HepG2 (cell line): ENCODE measurements around the gene CEBPG. TPM values are rescaled to one million over a fixed set of nuclear protein-coding genes. Genes with fewer than 3 reads are reported as not detected.

ENCODE experiments used
- ATAC-seq: fragments of 200-7000 bp; cut with Tn5 transposase; 3 replicates; pipeline ENCODE4 v1.9.1; 2020; ENCODE audit warnings: mild to moderate bottlenecking, moderate library complexity
- BruUV-seq: library from RNA; stranded (reverse); fragments of 400-500 nt; replicated peaks from 2 replicates; lab custom pipeline; 2021; lab: Mats Ljungman, UMichigan
- CTCF ChIA-PET: fragments of 300-600 bp; formaldehyde crosslinking; extraction: SDS; loops from one replicate; lab custom pipeline; 2021; ENCODE audit warnings: low total read pairs, inconsistent platforms, low intra/inter-chr PET ratio; lab: Yijun Ruan, JAX
- POLR2A ChIA-PET: fragments of 350-600 bp; sonication (Branson Sonifier 250); formaldehyde crosslinking; loops from one replicate; lab custom pipeline; 2020; ENCODE audit warnings: antibody characterized with exemption, inconsistent platforms; lab: Yijun Ruan, JAX
- DNase-seq: peaks from one replicate; pipeline ENCODE4 v3.0.0-alpha.2; 2015; ENCODE audit warnings: low spot score
- FAIRE-seq: peaks from 3 replicates; lab custom pipeline; 2011; peaks lifted over from hg19 to GRCh38; lab: Jason Lieb, UNC
- H2AFZ ChIP-seq: one replicate; pipeline ENCODE4 v1.6.1; 2011; ENCODE audit warnings: low read length, inconsistent platforms
- H3K27ac ChIP-seq: fragments of 300-600 bp; 3 replicates; pipeline ENCODE4 v1.8.0; 2011; ENCODE audit warnings: mixed run types, mild to moderate bottlenecking, mixed read lengths, low read length, inconsistent platforms; ENCODE audit not compliant: insufficient read depth; ENCODE audit errors: extremely low read length
- H3K27me3 ChIP-seq, 2 experiments: fragments of 200-600 bp in 1 of 2; 2 replicates in 1 of 2; 3 replicates in 1 of 2; pipeline versions ENCODE4 v1.6.0 to v1.8.0; 2011; ENCODE audit warnings: low read length in 2 of 2, mild to moderate bottlenecking in 2 of 2, moderate library complexity in 2 of 2, inconsistent platforms in 1 of 2; ENCODE audit not compliant: insufficient read depth in 2 of 2, control insufficient read depth in 1 of 2
- H3K36me3 ChIP-seq, 2 experiments: fragments of 200-600 bp in 1 of 2; replicated peaks in 1 of 2; 2 replicates in 1 of 2; 3 replicates in 1 of 2; pipeline versions ENCODE4 v1.5.1 to v1.8.0; 2011; ENCODE audit warnings: low read length in 2 of 2, inconsistent platforms in 1 of 2; ENCODE audit not compliant: insufficient read depth in 2 of 2, control insufficient read depth in 1 of 2
- H3K4me1 ChIP-seq: 2 replicates; pipeline ENCODE4 v1.5.1; 2012; ENCODE audit warnings: low read length, inconsistent platforms; ENCODE audit not compliant: insufficient read depth
- H3K4me2 ChIP-seq: 2 replicates; pipeline ENCODE4 v1.6.0; 2011; ENCODE audit warnings: low read depth, low read length, inconsistent platforms
- H3K4me3 ChIP-seq, 3 experiments: fragments of 200-600 bp in 1 of 3; sonication (generic), shearing (Covaris generic) in 1 of 3; replicated peaks in 1 of 3; 2 replicates each; pipeline ENCODE4 v1.5.1; 2011 to 2016; ENCODE audit warnings: low read length in 3 of 3, inconsistent platforms in 2 of 3, low read depth in 2 of 3, mild to moderate bottlenecking in 2 of 3, control low read depth in 1 of 3, mixed read lengths in 1 of 3; ENCODE audit not compliant: insufficient read depth in 1 of 3
- H3K79me2 ChIP-seq: one replicate; pipeline ENCODE4 v1.6.1; 2011; ENCODE audit warnings: low read length, inconsistent platforms; ENCODE audit not compliant: insufficient read depth
- H3K9ac ChIP-seq: 2 replicates; pipeline ENCODE4 v1.6.0; 2011; ENCODE audit warnings: mild to moderate bottlenecking, low read depth, low read length, inconsistent platforms; ENCODE audit not compliant: insufficient read depth
- H3K9me3 ChIP-seq: 2 replicates; pipeline ENCODE4 v1.5.1; 2012; ENCODE audit warnings: mild to moderate bottlenecking, low read length
- H4K20me1 ChIP-seq: 2 replicates; pipeline ENCODE4 v1.6.0; 2011; ENCODE audit warnings: inconsistent platforms, mild to moderate bottlenecking, low read length, moderate library complexity; ENCODE audit not compliant: insufficient read depth
- ARID4A ChIP-seq: sonication (generic); formaldehyde crosslinking; IDR thresholded peaks from 2 replicates; pipeline ENCODE4 v1.5.0; 2020; ENCODE audit warnings: mild to moderate bottlenecking, missing genetic modification reagents, borderline replicate concordance
- ATF1 ChIP-seq: IDR thresholded peaks from 2 replicates; pipeline ENCODE4 v1.6.1; 2016; ENCODE audit warnings: mild to moderate bottlenecking, control low read depth
- CAMTA2 ChIP-seq: sonication (generic); formaldehyde crosslinking; IDR thresholded peaks from 2 replicates; pipeline ENCODE4 v1.4.0; 2020; ENCODE audit warnings: mild to moderate bottlenecking, missing genetic modification reagents, borderline replicate concordance
- FOXK1 ChIP-seq: sonication (generic); formaldehyde crosslinking; IDR thresholded peaks from 2 replicates; pipeline ENCODE4 v1.4.0; 2020; ENCODE audit warnings: low read depth, missing genetic modification reagents, borderline replicate concordance
- MAFK ChIP-seq, 2 experiments: IDR thresholded peaks in 1 of 2; conservative IDR thresholded peaks in 1 of 2; 2 replicates each; pipeline ENCODE4 v1.6.1; 2011; ENCODE audit warnings: improper control_type of control experiment in 2 of 2, low read length in 2 of 2
- RFX3 ChIP-seq: IDR thresholded peaks from 2 replicates; pipeline ENCODE4 v1.6.1; 2016; ENCODE audit warnings: missing biosample characterization, missing genetic modification reagents
- TBL1XR1 ChIP-seq: fragments of 150-350 bp; IDR thresholded peaks from 2 replicates; pipeline ENCODE4 v1.6.1; 2014; ENCODE audit warnings: borderline replicate concordance, low read length; ENCODE audit not compliant: partially characterized antibody
- U2AF2 ChIP-seq: fragments of 200-400 bp; formaldehyde crosslinking; IDR thresholded peaks from 2 replicates; pipeline ENCODE4 v1.6.1; 2017; ENCODE audit warnings: low read depth, mild to moderate bottlenecking, low read length
- ZBTB38 ChIP-seq: sonication (generic); formaldehyde crosslinking; IDR thresholded peaks from 2 replicates; pipeline ENCODE4 v1.5.1; 2020; ENCODE audit warnings: mild to moderate bottlenecking, missing genetic modification reagents
- ZNF225 ChIP-seq: sonication (generic); formaldehyde crosslinking; IDR thresholded peaks from 2 replicates; pipeline ENCODE4 v1.4.0; 2020; ENCODE audit warnings: mild to moderate bottlenecking, missing genetic modification reagents
- ZNF234 ChIP-seq: sonication (generic); formaldehyde crosslinking; conservative IDR thresholded peaks from 2 replicates; pipeline ENCODE4 v1.5.1; 2020; ENCODE audit warnings: mild to moderate bottlenecking, missing genetic modification reagents
- ZNF235 ChIP-seq: sonication (generic); formaldehyde crosslinking; IDR thresholded peaks from 2 replicates; pipeline ENCODE4 v1.8.1; 2023; ENCODE audit warnings: mild to moderate bottlenecking, missing genetic modification reagents, borderline replicate concordance
- WGBS: methylation state at CpG from one replicate; pipeline ENCODE4 v1.1.6; 2017; ENCODE audit warnings: low lambda C conversion rate; 5-methylcytosine and 5-hydroxymethylcytosine counted together
- in situ Hi-C: cut with HindIII; loops from 2 replicates; pipeline ENCODE4 v1.10.0; 2017; ENCODE audit warnings: low pct_unique_long_range_greater_than_20kb; ENCODE audit not compliant: extremely low pct_ligation_motif_present
- intact Hi-C: fragments of 100-400 bp; cut with micrococcal nuclease; formaldehyde crosslinking; loops from one replicate; pipeline ENCODE4 v1.10.0; 2022; ENCODE audit not compliant: unreplicated experiment
- polyA plus RNA-seq, 8 experiments: library from polyadenylated mRNA; depleted of rRNA in 3 of 8; stranded (reverse) in 7 of 8; unstranded in 1 of 8; fragments of >200 nt; fragmentation: Illumina TruSeq in 4 of 8; extraction: Trizol in 4 of 8; gene quantifications; 2 replicates each; pipeline versions ENCODE4 v1.2.1 to v1.2.3, GENCODE V29; 2011 to 2016; ENCODE audit warnings: low read depth in 4 of 8, missing spikeins in 1 of 8, mixed read lengths in 1 of 8; ENCODE audit not compliant: insufficient read depth in 1 of 8
- total RNA-seq, 5 experiments: library from RNA; depleted of rRNA; stranded (reverse); fragments of >200 nt; fragmentation: Illumina TruSeq; extraction: Trizol; gene quantifications; 2 replicates each; pipeline ENCODE4 v1.2.3, GENCODE V29; 2016; ENCODE audit warnings: low read depth in 1 of 5

CEBPG gene
- total and polyA plus RNA-seq, 2 of the 13 experiments (the other 11 are each of a cell fraction or from before 2014, with no cell fraction given): 25.7 to 34.3 TPM

GRCh38 chr19:33408538-33409434, 35.3 kb downstream of the CEBPG start:
- Histone ChIP-seq H3K4me3 (no peak overlapping the region), H3K9me3 (no peaks in the 10 kb centered on the region), H3K4me2 (no peak overlapping the region), H4K20me1 (no peaks in the 10 kb centered on the region), H3K36me3 (peaks cover 0 to 11% of the 10 kb centered on the region in 2 experiments; a peak in 1 of 5 replicates), H2AFZ (no peak overlapping the region), H3K9ac (no peak overlapping the region), H3K79me2 (no peaks in the 10 kb centered on the region), H3K27me3 (no peaks in the 10 kb centered on the region), H3K4me1 (peaks cover 31% of the 10 kb centered on the region), H3K27ac (no peak overlapping the region)
- 89% methylated on average over 17 of the region's 18 CpGs for WGBS
- in situ Hi-C loops: no loop called here
- intact Hi-C loops: no loop called here
- ChIA-PET CTCF (no interaction called here), POLR2A (no interaction called here)
- BruUV-seq: no TSS peak
- ATAC-seq: no peak
- no peak for DNase-seq
- FAIRE-seq: no peak
- TF ChIP-seq U2AF2: no peak
- TF ChIP-seq, all 625 proteins: peak for 0

GRCh38 chr19:33409906-33410685, 36.6 kb downstream of the CEBPG start:
- no peak overlapping the region for H3K4me3 ChIP-seq
- no peaks in the 10 kb centered on the region for H4K20me1 ChIP-seq
- ChIA-PET CTCF (no interaction called here), POLR2A (no interaction called here)
- no peak overlapping the region for H3K27ac ChIP-seq
- no peaks in the 10 kb centered on the region for H3K79me2 ChIP-seq
- no peaks in the 10 kb centered on the region for H3K27me3 ChIP-seq
- DNase-seq (no peak), ATAC-seq (no peak), FAIRE-seq (no peak)
- 94% methylated on average over 14 of the region's 27 CpGs for WGBS
- no peak overlapping the region for H3K9ac ChIP-seq
- H2AFZ ChIP-seq: no peak overlapping the region
- no peak overlapping the region for H3K4me2 ChIP-seq
- intact Hi-C loops: no loop called here
- in situ Hi-C loops: no loop called here
- no TSS peak for BruUV-seq
- no peaks in the 10 kb centered on the region for H3K9me3 ChIP-seq
- H3K4me1 ChIP-seq: peaks cover 18% of the 10 kb centered on the region
- peaks cover 0 to 11% of the 10 kb centered on the region in 2 experiments; a peak in 1 of 5 replicates for H3K36me3 ChIP-seq
- TF ChIP-seq RFX3: no peak
- TF ChIP-seq CAMTA2 (CRISPR knock-in tag): no peak
- no peak for TF ChIP-seq ZNF235 (CRISPR knock-in tag)
- TF ChIP-seq ATF1 (CRISPR knock-in tag): no peak
- TF ChIP-seq ZNF234 (CRISPR knock-in tag): no peak
- no peak for TF ChIP-seq MAFK (conservative IDR thresholded peaks at IDR 0.05 in 1 of 2, IDR thresholded peaks at IDR 0.05 in 1 of 2; ENCODE audit: low read length in 2 of 2)
- TF ChIP-seq ZNF225 (CRISPR knock-in tag): no peak
- no peak for TF ChIP-seq FOXK1
- TF ChIP-seq ZBTB38 (CRISPR knock-in tag): no peak
- no peak for TF ChIP-seq TBL1XR1
- TF ChIP-seq ARID4A (CRISPR knock-in tag): no peak
